ENCODE data around the gene NTM. TPM values are rescaled to one million over a fixed set of nuclear protein-coding genes. Genes with fewer than 3 reads are reported as not detected.

Gene NTM
- total RNA-seq, 8 experiments from 2014 or later = 0.80 to 169 (median 18.6) TPM

- peaks cover 26 to 30% of the 10 kb centered on the region in 2 donors for H3K4me1 ChIP-seq (replicated peaks in 1 of 2)
- 63 to 100% (median 88%) methylated on average over 1 to 2 of the region's 3 CpGs; no CpG with 5 or more reads in 2 of the 10 experiments for WGBS, 10 experiments
- ATAC-seq (replicated peaks in 6 of 8) = no peak
- in situ Hi-C loops (cut with MboI; ENCODE audit: low pct_unique_long_range_greater_than_20kb in 2 of 9, low sequenced_read_pairs in 9 of 9, unreplicated experiment in 9 of 9) = no loop called here
- H3K27ac ChIP-seq = no peak overlapping the region
- no peak overlapping the region for H3K4me3 ChIP-seq
Observed at GRCh38 chr11:131886201-131886600, 515.8 kb downstream of the NTM start.

GRCh38 chr11:131888230-131888855, 517.9 kb downstream of the NTM start:
- WGBS, 10 experiments = 34 to 87% (median 77%) methylated on average over 3 to 10 of the region's 13 CpGs; no CpG with 5 or more reads in 2 of the 10 experiments
- no peak overlapping the region for H3K27ac ChIP-seq
- in situ Hi-C loops (cut with MboI; ENCODE audit: low pct_unique_long_range_greater_than_20kb in 2 of 9, low sequenced_read_pairs in 9 of 9, unreplicated experiment in 9 of 9) = no loop called here
- H3K4me3 ChIP-seq = no peak overlapping the region
- no peak for ATAC-seq (replicated peaks in 6 of 8)
- peaks cover 26 to 34% of the 10 kb centered on the region in 2 donors for H3K4me1 ChIP-seq (replicated peaks in 1 of 2)

- H3K27ac ChIP-seq = peak overlapping the region; percentile 4 to 6
- in situ Hi-C loops (cut with MboI; ENCODE audit: low pct_unique_long_range_greater_than_20kb in 2 of 9, low sequenced_read_pairs in 9 of 9, unreplicated experiment in 9 of 9) = no loop called here
- peak in 7 of 8 experiments; percentile 18 to 97 (median 96) for ATAC-seq (replicated peaks in 6 of 8)
- no peak overlapping the region for H3K4me3 ChIP-seq
- H3K4me1 ChIP-seq (replicated peaks in 1 of 2) = peaks cover 27 to 42% of the 10 kb centered on the region in 2 donors
- 0 to 57% (median 0%) methylated on average over 1 to 2 of the region's 2 CpGs; no CpG with 5 or more reads in 5 of the 10 experiments for WGBS, 10 experiments
Observed at GRCh38 chr11:131889146-131889577, 518.7 kb downstream of the NTM start.

GRCh38 chr11:131889760-131890581, 519.6 kb downstream of the NTM start:
- WGBS, 10 experiments = 25 to 85% (median 50%) methylated on average over 1 to 4 of the region's 4 CpGs; no CpG with 5 or more reads in 1 of the 10 experiments
- ATAC-seq (replicated peaks in 6 of 8) = peak in 5 of 8 experiments; percentile 53 to 77 (median 67)

GRCh38 chr11:131893103-131893890, 522.9 kb downstream of the NTM start:
- no peak for ATAC-seq (replicated peaks in 6 of 8)
- in situ Hi-C loops (cut with MboI; ENCODE audit: low pct_unique_long_range_greater_than_20kb in 2 of 9, low sequenced_read_pairs in 9 of 9, unreplicated experiment in 9 of 9) = no loop called here

More at GRCh38 chr11:131889760-131890581, 519.6 kb downstream of the NTM start:
- in situ Hi-C loops (cut with MboI; ENCODE audit: low pct_unique_long_range_greater_than_20kb in 2 of 9, low sequenced_read_pairs in 9 of 9, unreplicated experiment in 9 of 9) = no loop called here
- H3K27ac ChIP-seq = peak overlapping the region in 1 of 2 donors; percentile 24
- no peak overlapping the region for H3K4me3 ChIP-seq
- H3K4me1 ChIP-seq (replicated peaks in 1 of 2) = peaks cover 35 to 50% of the 10 kb centered on the region in 2 donors

GRCh38 chr11:131893988-131894387, 523.6 kb downstream of the NTM start:
- no peak for ATAC-seq (replicated peaks in 6 of 8)
- Histone ChIP-seq H3K4me1 (replicated peaks in 1 of 2) (peaks cover 46 to 52% of the 10 kb centered on the region in 2 donors), H3K27ac (no peak overlapping the region), H3K4me3 (no peak overlapping the region)
- 40 to 100% (median 80%) methylated on average over 1 to 5 of the region's 5 CpGs; no CpG with 5 or more reads in 2 of the 10 experiments for WGBS, 10 experiments
- in situ Hi-C loops (cut with MboI; ENCODE audit: low pct_unique_long_range_greater_than_20kb in 2 of 9, low sequenced_read_pairs in 9 of 9, unreplicated experiment in 9 of 9) = no loop called here

More at GRCh38 chr11:131893103-131893890, 522.9 kb downstream of the NTM start:
- WGBS, 10 experiments = 36 to 100% (median 94%) methylated on average over 2 to 8 of the region's 8 CpGs; no CpG with 5 or more reads in 1 of the 10 experiments
- peaks cover 46 to 59% of the 10 kb centered on the region in 2 donors for H3K4me1 ChIP-seq (replicated peaks in 1 of 2)
- H3K27ac ChIP-seq = no peak overlapping the region
- no peak overlapping the region for H3K4me3 ChIP-seq

GRCh38 chr11:131894615-131895544, 524.5 kb downstream of the NTM start:
- H3K4me3 ChIP-seq = no peak overlapping the region
- peaks cover 44 to 46% of the 10 kb centered on the region in 2 donors for H3K4me1 ChIP-seq (replicated peaks in 1 of 2)
- no peak overlapping the region for H3K27ac ChIP-seq
- 15 to 80% (median 60%) methylated on average over 1 to 10 of the region's 10 CpGs; no CpG with 5 or more reads in 2 of the 10 experiments for WGBS, 10 experiments
- peak in 4 of 8 experiments; percentile 29 to 49 (median 37) for ATAC-seq (replicated peaks in 6 of 8)
- in situ Hi-C loops (cut with MboI; ENCODE audit: low pct_unique_long_range_greater_than_20kb in 2 of 9, low sequenced_read_pairs in 9 of 9, unreplicated experiment in 9 of 9) = no loop called here

- in situ Hi-C loops (cut with MboI; ENCODE audit: low pct_unique_long_range_greater_than_20kb in 2 of 9, low sequenced_read_pairs in 9 of 9, unreplicated experiment in 9 of 9) = no loop called here
- ATAC-seq (replicated peaks in 6 of 8) = no peak
- 49 to 100% (median 94%) methylated on average over 1 to 2 of the region's 2 CpGs; no CpG with 5 or more reads in 3 of the 10 experiments for WGBS, 10 experiments
- H3K4me1 ChIP-seq (replicated peaks in 1 of 2) = peaks cover 36 to 39% of the 10 kb centered on the region in 2 donors
- no peak overlapping the region for H3K4me3 ChIP-seq
- H3K27ac ChIP-seq = no peak overlapping the region
Observed at GRCh38 chr11:131895865-131896264, 525.5 kb downstream of the NTM start.

- peak in 5 of 8 experiments; percentile 41 to 73 (median 46) for ATAC-seq (replicated peaks in 6 of 8)
Observed at GRCh38 chr11:131896978-131897615, 526.7 kb downstream of the NTM start.

GRCh38 chr11:131897956-131898355, 527.5 kb downstream of the NTM start:
- in situ Hi-C loops (cut with MboI; ENCODE audit: low pct_unique_long_range_greater_than_20kb in 2 of 9, low sequenced_read_pairs in 9 of 9, unreplicated experiment in 9 of 9) = no loop called here
- WGBS, 10 experiments = 41 to 90% (median 71%) methylated on average over 2 to 5 of the region's 5 CpGs; no CpG with 5 or more reads in 1 of the 10 experiments
- Histone ChIP-seq H3K4me1 (replicated peaks in 1 of 2) (peaks cover 36 to 44% of the 10 kb centered on the region in 2 donors), H3K4me3 (no peak overlapping the region), H3K27ac (no peak overlapping the region)
- ATAC-seq (replicated peaks in 6 of 8) = no peak

More at GRCh38 chr11:131896978-131897615, 526.7 kb downstream of the NTM start:
- Histone ChIP-seq H3K4me1 (replicated peaks in 1 of 2) (peaks cover 31 to 39% of the 10 kb centered on the region in 2 donors), H3K27ac (no peak overlapping the region), H3K4me3 (no peak overlapping the region)
- WGBS, 10 experiments = 47 to 90% (median 70%) methylated on average over 1 to 8 of the region's 8 CpGs; no CpG with 5 or more reads in 3 of the 10 experiments
- in situ Hi-C loops (cut with MboI; ENCODE audit: low pct_unique_long_range_greater_than_20kb in 2 of 9, low sequenced_read_pairs in 9 of 9, unreplicated experiment in 9 of 9) = no loop called here

GRCh38 chr11:131898949-131899348, 528.5 kb downstream of the NTM start:
- Histone ChIP-seq H3K4me1 (replicated peaks in 1 of 2) (peaks cover 38 to 49% of the 10 kb centered on the region in 2 donors), H3K4me3 (no peak overlapping the region), H3K27ac (no peak overlapping the region)
- no peak for ATAC-seq (replicated peaks in 6 of 8)
- WGBS, 10 experiments = 48 to 100% (median 89%) methylated on average over 1 to 7 of the region's 7 CpGs
- in situ Hi-C loops (cut with MboI; ENCODE audit: low pct_unique_long_range_greater_than_20kb in 2 of 9, low sequenced_read_pairs in 9 of 9, unreplicated experiment in 9 of 9) = no loop called here
